Skeletal muscle satellite cell (primary cell): ENCODE data around the gene PSMC2. TPM values are rescaled to one million over a fixed set of nuclear protein-coding genes. Genes with fewer than 3 reads are reported as not detected.

Experiments used
- H3K27me3 ChIP-seq: 2 replicates; pipeline ENCODE4 v1.7.0; 2013; ENCODE audit warnings: low read length; ENCODE audit not compliant: control insufficient read depth, insufficient read depth
- H3K36me3 ChIP-seq: 2 replicates; pipeline ENCODE4 v1.7.0; 2013; ENCODE audit warnings: mild to moderate bottlenecking, control low read depth, low read length; ENCODE audit not compliant: insufficient read depth
- H3K4me1 ChIP-seq: 2 replicates; pipeline ENCODE4 v1.7.0; 2013; ENCODE audit warnings: low read length; ENCODE audit not compliant: control insufficient read depth, insufficient read depth
- H3K4me2 ChIP-seq: 2 replicates; pipeline ENCODE4 v1.7.0; 2013; ENCODE audit warnings: mild to moderate bottlenecking, low read length
- H3K4me3 ChIP-seq: 2 replicates; pipeline ENCODE4 v1.7.0; 2013; ENCODE audit warnings: low read length
- H3K9ac ChIP-seq: 2 replicates; pipeline ENCODE4 v1.7.0; 2013; ENCODE audit warnings: mild to moderate bottlenecking, low read depth, low read length, moderate library complexity
- H3K9me3 ChIP-seq: replicated peaks from 2 replicates; pipeline ENCODE4 v1.7.0; 2013; ENCODE audit warnings: mild to moderate bottlenecking, control low read depth, low read length
- total RNA-seq: library from RNA; depleted of rRNA; stranded (reverse); fragments of >200 nt; gene quantifications from 2 replicates; pipeline ENCODE4 v1.2.3, GENCODE V29; 2012; rRNA removed

Gene PSMC2
- 193 and 196 TPM in 2 replicates for total RNA-seq

DNA sequence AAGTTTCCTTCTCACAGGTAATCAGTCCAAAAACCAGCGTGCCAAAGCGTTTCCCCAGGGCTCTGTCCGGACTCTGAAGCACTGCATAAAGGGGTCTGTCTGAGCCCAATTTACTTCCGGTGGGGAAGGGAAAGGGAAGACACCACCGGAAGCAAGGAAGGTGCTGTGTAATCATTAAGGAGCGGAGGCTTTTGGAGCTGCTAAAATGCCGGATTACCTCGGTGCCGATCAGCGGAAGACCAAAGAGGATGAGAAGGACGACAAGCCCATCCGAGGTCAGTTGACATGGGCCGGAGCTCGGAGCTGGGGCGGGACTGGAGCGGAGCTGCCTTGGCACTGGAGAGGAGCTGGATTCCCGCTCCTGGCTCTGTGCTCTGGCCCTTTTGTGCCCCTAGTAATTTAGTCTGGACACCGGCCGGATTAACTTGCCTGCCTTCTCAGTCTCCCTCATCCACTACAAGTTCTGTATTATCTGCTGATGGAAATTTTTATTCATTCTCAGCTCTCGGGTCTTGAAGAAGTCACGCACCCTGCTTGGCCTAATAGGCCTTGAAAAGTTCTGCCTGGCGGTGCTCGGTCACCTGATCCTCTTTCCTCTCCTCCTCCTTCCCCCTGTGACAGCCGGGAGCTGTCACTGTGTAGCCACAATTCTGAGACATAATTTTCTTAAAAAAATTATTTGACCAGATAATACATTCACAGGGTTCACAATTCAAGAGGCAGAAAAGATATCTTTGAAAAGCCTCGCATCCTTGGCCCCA lies at the start of gene PSMC2:
PSMC2 (plus strand) TSS at position 137 of the 761 bp plus-strand sequence; CDS start at position 206, 69 bp downstream.
- no peaks in the 10 kb centered on the region for H3K27me3 ChIP-seq
- H3K9me3 ChIP-seq, result no peaks in the 10 kb centered on the region
- peak within 1 kb of the TSS; percentile 96 for H3K9ac ChIP-seq
- peaks cover 15% of the 10 kb centered on the region for H3K36me3 ChIP-seq
- H3K4me3 ChIP-seq, result peak within 1 kb of the TSS; percentile 83
- H3K4me1 ChIP-seq, result peaks cover 30% of the 10 kb centered on the region
- peak within 1 kb of the TSS; percentile 78 for H3K4me2 ChIP-seq

DNA sequence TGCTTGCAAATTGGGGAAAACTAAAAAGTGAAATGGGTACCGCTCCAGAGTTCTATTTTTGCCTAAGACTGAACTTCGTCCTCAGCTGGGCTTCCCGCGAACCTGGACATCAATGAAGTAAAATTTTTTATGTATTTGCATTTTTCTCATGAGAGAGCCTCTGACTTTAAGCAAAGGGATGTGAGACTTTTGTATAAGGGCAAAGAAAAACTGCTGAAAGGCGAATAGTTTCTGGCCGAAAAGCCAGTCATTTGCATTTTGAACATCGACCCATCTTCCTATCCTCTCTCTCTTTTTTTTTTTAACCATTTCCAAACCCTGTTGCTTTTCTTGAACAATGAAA lies 49.6 kb upstream of the PSMC2 start:
- peak overlapping the region; percentile 89 for H3K4me2 ChIP-seq
- H3K27me3 ChIP-seq, result no peaks in the 10 kb centered on the region
- peaks cover 15% of the 10 kb centered on the region for H3K4me1 ChIP-seq
- no peaks in the 10 kb centered on the region for H3K9me3 ChIP-seq
- H3K9ac ChIP-seq, result peak overlapping the region; percentile 94
- peak overlapping the region; percentile 88 for H3K4me3 ChIP-seq
- peaks cover 35% of the 10 kb centered on the region for H3K36me3 ChIP-seq

DNA sequence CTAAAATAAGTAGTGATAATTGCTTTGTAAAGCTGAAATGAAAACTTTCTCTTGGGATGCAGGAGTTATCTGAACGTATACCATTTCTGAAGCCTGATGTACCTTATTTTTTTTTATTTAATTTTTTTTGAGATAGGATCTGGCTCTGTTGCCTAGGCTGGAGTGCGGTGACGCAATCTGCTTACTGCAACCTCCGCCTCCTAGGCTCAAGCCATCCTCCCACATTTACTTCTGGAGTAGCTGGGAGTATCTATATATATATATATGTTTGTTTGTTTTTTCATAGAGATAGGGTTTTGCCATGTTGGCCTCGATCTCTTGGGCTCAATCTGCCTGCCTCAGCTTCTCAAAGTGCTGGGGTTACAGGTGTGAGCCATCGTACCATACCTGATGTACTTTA lies 47.8 kb upstream of the PSMC2 start:
- H3K27me3 ChIP-seq, result no peaks in the 10 kb centered on the region
- H3K36me3 ChIP-seq, result peaks cover 53% of the 10 kb centered on the region
- peaks cover 15% of the 10 kb centered on the region for H3K4me1 ChIP-seq
- no peak overlapping the region for H3K4me2 ChIP-seq
- H3K9me3 ChIP-seq, result no peaks in the 10 kb centered on the region
- no peak overlapping the region for H3K9ac ChIP-seq
- H3K4me3 ChIP-seq, result no peak overlapping the region

DNA sequence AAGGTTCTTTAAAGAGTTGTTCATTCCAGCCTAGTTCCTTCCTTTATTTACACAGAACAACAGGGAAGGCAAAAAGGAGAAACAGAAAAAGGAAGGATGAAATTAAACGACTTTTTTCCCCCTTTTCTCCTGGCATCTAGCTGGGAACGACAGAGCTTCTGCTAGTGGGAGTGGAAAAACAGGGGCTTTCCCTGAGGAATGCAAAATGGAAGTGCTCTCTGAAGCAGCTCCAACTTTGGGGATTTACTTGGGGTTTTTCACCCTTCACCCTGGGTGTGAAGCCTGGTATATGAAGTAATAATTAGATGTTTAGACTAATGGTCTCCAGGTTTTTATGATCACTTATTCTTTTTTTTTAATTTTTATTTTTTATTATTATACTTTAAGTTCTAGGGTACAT lies 46.0 kb upstream of the PSMC2 start:
- H3K4me1 ChIP-seq, result peaks cover 15% of the 10 kb centered on the region
- no peak overlapping the region for H3K4me2 ChIP-seq
- H3K36me3 ChIP-seq, result peaks cover 66% of the 10 kb centered on the region
- H3K4me3 ChIP-seq, result no peak overlapping the region
- no peaks in the 10 kb centered on the region for H3K9me3 ChIP-seq
- no peak overlapping the region for H3K9ac ChIP-seq
- no peaks in the 10 kb centered on the region for H3K27me3 ChIP-seq

DNA sequence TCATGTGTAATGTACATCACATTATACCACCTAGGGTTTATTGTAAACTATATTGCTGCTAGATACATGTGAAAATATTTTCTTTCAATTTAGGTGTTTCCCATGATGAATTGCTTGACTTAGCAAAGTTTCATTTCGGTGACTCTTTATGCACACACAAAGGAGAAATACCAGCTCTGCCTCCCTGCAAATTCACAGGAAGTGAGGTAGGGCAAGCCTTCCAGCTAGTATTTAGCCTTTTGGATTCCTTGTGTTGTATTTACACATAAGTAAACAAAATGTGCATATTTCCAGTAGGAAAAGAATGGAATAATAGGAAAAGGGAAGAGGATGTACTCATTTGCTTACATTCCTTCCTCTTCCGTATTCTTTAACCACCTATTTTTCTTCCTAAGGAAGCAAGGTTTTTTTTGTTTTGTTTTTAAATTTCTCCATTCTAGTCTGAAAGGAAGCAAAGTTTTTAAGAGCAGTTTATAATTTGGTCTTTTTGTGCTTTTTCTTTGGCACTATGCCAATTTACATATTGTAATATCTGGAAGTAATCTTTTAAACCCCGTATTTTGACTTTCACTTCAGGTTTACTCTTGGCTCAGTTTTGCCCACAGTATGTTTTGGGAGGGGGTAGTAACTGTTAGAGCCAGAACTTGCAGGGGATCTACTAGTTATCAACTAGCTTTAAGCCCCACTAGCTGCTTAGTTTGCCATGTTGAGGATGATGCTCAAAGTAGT lies 39.8 kb upstream of the PSMC2 start:
- no peak overlapping the region for H3K9ac ChIP-seq
- peaks cover 89% of the 10 kb centered on the region for H3K36me3 ChIP-seq

DNA sequence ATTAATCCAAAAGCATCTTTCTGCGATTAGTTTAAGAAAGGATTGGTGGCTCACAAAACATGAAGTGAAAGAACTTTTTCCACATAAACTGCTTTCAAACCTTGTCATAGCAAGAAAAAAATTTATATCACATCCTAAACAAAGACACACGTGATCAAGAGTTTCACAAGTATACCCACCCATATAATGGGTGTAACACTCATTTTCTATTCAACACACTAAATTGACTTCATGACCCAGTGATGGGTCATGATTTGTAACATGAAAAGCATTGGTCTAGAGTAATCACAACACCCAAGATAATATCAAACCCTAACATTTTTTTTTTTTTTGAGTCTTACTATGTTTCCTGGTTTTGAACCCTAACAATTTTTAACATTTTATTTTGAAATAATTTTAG lies 32.6 kb upstream of the PSMC2 start:
- no peak overlapping the region for H3K9ac ChIP-seq
- H3K4me1 ChIP-seq, result no peaks in the 10 kb centered on the region
- no peak overlapping the region for H3K4me3 ChIP-seq
- H3K36me3 ChIP-seq, result peaks cover 97% of the 10 kb centered on the region
- H3K27me3 ChIP-seq, result no peaks in the 10 kb centered on the region
- no peaks in the 10 kb centered on the region for H3K9me3 ChIP-seq
- no peak overlapping the region for H3K4me2 ChIP-seq

More for the DNA sequence above, 39.8 kb upstream of the PSMC2 start:
- Histone ChIP-seq H3K4me2 (no peak overlapping the region), H3K4me3 (no peak overlapping the region), H3K9me3 (no peaks in the 10 kb centered on the region), H3K4me1 (no peaks in the 10 kb centered on the region), H3K27me3 (no peaks in the 10 kb centered on the region)

DNA sequence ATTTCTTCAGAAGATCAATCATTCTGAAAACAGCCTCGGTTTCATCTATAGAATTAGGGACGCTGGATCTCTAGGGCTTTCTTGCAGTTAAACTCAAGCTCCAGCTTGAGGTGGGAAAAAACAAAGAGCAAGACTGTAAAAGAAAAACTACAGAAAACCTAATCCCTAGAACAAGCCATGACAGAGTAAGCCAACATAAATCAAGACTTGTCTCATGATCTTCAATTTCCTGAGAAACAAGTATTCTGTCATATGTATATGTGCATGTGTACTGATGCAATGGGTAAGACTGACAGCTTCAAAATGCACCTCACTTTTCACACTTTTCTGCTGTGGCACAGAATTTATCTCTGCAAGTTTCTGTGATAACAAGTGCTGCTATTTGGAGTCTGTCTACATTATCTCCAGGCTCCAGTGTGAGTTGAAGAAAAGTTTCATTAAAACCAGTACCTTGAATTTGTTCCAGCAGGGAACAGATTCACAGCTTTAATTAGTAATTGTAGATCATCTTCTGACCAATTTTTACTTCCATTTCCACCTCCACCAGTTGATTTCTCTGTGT lies 31.0 kb upstream of the PSMC2 start:
- no peaks in the 10 kb centered on the region for H3K9me3 ChIP-seq
- H3K27me3 ChIP-seq, result no peaks in the 10 kb centered on the region
- H3K9ac ChIP-seq, result no peak overlapping the region
- peaks cover 85% of the 10 kb centered on the region for H3K36me3 ChIP-seq
- no peak overlapping the region for H3K4me2 ChIP-seq
- no peaks in the 10 kb centered on the region for H3K4me1 ChIP-seq
- H3K4me3 ChIP-seq, result no peak overlapping the region

DNA sequence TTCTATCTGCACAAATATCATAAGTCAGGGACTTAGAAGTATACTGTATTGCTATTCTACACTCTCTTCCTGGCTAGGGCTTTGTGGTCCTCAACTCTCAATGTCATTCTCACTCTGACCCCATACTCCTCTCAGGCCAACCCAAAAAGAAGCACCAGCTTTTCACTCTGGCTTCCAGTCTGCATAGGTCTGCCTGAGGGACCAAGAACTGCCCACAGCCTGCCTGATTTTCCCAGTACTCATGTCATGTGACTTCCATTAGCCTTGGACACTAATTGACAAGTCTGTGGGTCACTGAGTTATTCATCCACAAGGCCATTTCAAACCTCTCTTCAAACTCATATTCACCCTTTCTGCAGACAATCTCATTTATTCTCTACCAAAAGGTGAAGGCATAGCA lies 30.4 kb upstream of the PSMC2 start:
- Histone ChIP-seq H3K4me3 (no peak overlapping the region), H3K9me3 (no peaks in the 10 kb centered on the region), H3K4me1 (no peaks in the 10 kb centered on the region), H3K9ac (no peak overlapping the region), H3K36me3 (peaks cover 84% of the 10 kb centered on the region), H3K4me2 (no peak overlapping the region), H3K27me3 (no peaks in the 10 kb centered on the region)

DNA sequence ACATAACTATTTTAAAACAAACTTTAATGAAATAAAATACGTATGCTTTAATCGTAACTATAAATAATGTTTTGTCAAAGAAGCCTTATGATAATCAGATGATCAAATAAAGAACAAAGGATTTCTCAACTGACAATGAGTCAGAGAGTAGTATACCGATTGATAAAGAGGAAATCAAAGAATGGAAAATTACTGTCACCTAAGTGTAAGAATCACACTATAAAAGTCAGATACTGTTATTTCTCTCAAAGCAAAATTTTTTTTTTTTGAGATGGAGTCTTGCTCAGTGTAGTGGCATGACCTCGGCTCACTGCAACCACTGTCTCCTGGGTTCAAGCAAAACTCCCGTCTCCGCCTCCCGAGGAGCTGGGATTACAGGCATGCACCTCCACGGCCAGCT lies 21.7 kb upstream of the PSMC2 start:
- H3K4me2 ChIP-seq, result no peak overlapping the region
- H3K9me3 ChIP-seq, result no peaks in the 10 kb centered on the region
- no peak overlapping the region for H3K4me3 ChIP-seq
- H3K4me1 ChIP-seq, result no peaks in the 10 kb centered on the region
- H3K27me3 ChIP-seq, result no peaks in the 10 kb centered on the region
- H3K36me3 ChIP-seq, result peaks cover 57% of the 10 kb centered on the region
- H3K9ac ChIP-seq, result no peak overlapping the region

DNA sequence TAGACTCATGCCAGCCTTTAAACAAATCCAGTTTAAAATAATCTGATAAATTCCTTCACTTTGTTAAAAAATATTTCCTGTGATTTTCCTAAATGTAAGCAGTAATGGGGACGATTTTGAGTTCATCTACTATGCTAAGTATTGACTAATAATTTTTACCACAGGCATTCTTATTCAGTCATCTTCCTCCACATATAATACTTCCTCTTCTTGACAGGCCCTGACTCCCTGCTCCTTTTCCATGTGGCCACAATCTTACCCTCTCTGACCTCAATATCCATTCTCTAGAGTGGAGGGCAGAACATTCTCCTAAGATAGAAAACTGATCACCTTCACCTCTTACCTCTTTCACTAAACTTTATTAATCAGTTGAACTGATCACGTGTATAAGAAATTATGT lies 10.7 kb upstream of the PSMC2 start:
- H3K4me3 ChIP-seq, result no peak overlapping the region
- peaks cover 46% of the 10 kb centered on the region for H3K36me3 ChIP-seq
- no peaks in the 10 kb centered on the region for H3K9me3 ChIP-seq
- no peak overlapping the region for H3K9ac ChIP-seq
- no peaks in the 10 kb centered on the region for H3K27me3 ChIP-seq
- H3K4me1 ChIP-seq, result no peaks in the 10 kb centered on the region
- no peak overlapping the region for H3K4me2 ChIP-seq

DNA sequence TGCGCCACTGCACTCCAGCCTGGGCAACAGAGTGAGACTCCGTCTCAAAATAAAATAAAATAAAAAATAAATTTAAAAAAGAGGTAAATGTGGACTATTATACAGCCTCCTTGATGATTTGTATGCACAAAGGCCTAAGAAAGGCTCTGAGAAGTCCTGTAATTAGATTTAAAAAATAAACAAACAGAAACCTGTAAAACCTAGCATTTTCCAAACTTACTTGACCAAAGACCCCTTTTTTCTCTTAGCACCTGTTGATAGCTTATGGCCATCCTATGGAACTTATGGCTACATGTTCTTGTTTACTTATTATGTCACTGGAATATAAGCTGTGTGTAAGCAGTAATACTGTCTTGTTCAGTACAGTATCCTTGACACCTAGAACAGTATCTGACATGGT lies 8.6 kb upstream of the PSMC2 start:
- no peak overlapping the region for H3K4me3 ChIP-seq
- H3K4me1 ChIP-seq, result peaks cover 6% of the 10 kb centered on the region
- H3K36me3 ChIP-seq, result peaks cover 35% of the 10 kb centered on the region
- H3K9me3 ChIP-seq, result no peaks in the 10 kb centered on the region
- H3K4me2 ChIP-seq, result no peak overlapping the region
- no peaks in the 10 kb centered on the region for H3K27me3 ChIP-seq
- no peak overlapping the region for H3K9ac ChIP-seq
